Pancreas (tissue), 10 donors: ENCODE measurements around the gene NDUFC1. TPM values are rescaled to one million over a fixed set of nuclear protein-coding genes. Genes with fewer than 3 reads are reported as not detected.

Experiments
- ATAC-seq, 4 donors: fragments of 200-7000 bp; cut with Tn5 transposase; one replicate each; pipeline versions ENCODE4 v1.8.0 to v1.9.1; 2020; ENCODE audit warnings: mild to moderate bottlenecking in 4 of 4, moderate library complexity in 4 of 4
- DNase-seq, 6 donors: peaks; one replicate each; pipeline ENCODE4 v3.0.0-alpha.2; 2020
- FAIRE-seq: peaks from 2 replicates; lab custom pipeline; 2012; peaks lifted over from hg19 to GRCh38; lab: Jason Lieb, UNC
- H3K27ac ChIP-seq, 4 donors: fragments of 200-600 bp; sonication (generic); 1 replicate in 3 of 4; 2 replicates in 1 of 4; pipeline versions ENCODE4 v1.5.0 to v1.8.0; 2020
- H3K27me3 ChIP-seq, 4 donors: fragments of 200-600 bp; one replicate each; pipeline ENCODE4 v1.8.0; 2021
- H3K36me3 ChIP-seq, 3 donors: fragments of 200-600 bp; sonication (generic) in 1 of 3; one replicate each; pipeline versions ENCODE4 v1.5.0 to v1.8.0; 2020 to 2021
- H3K4me1 ChIP-seq, 3 donors: fragments of 200-600 bp; one replicate each; pipeline ENCODE4 v1.8.0; 2021
- H3K4me3 ChIP-seq, 4 donors: fragments of 200-600 bp; sonication (generic) in 2 of 4; one replicate each; pipeline versions ENCODE4 v1.5.0 to v1.8.0; 2020 to 2021
- H3K9me3 ChIP-seq, 4 donors: fragments of 200-600 bp; one replicate each; pipeline ENCODE4 v1.8.0; 2021
- CTCF ChIP-seq, 4 donors: fragments of 200-600 bp; sonication (generic) in 3 of 4; IDR thresholded peaks; one replicate each; pipeline versions ENCODE4 v1.5.0 to v1.8.0; 2021; ENCODE audit warnings: antibody characterized with exemption in 4 of 4
- WGBS, 2 donors: extraction: QIAGEN DNeasy Blood & Tissue Kit; methylation state at CpG; one replicate each; pipeline ENCODE4 v1.1.7; 2013; 5-methylcytosine and 5-hydroxymethylcytosine counted together
- intact Hi-C, 3 donors: fragments of 100-400 bp; cut with DNase I; formaldehyde crosslinking; loops; one replicate each; pipeline versions ENCODE4 v1.11.1 to v1.14.2; 2022
- polyA plus RNA-seq, 2 donors: library from polyadenylated mRNA; stranded (reverse); fragments of 200-250 nt; gene quantifications; one replicate each; pipeline ENCODE4 v1.2.3, GENCODE V29; 2013
- total RNA-seq, 6 donors: library from RNA; stranded (reverse); fragmentation: NEBNext Ultra II Directional in 4 of 6; extraction: Animal tissue kit (Norgen Biotek cat#: 25700) in 4 of 6; gene quantifications; one replicate each; pipeline versions ENCODE4 v1.2.1 to v1.2.4, GENCODE V29; 2021 to 2023
- donor health status: healthy with polysubstance abuse.
- donor health status: DM: no; HTN: no; CAD: no; lungs with moderate emphysema.
- donor health status: DM: no; HTN: no; CAD: no.
- donor health status: control.
- donor health status: control.
- donor health status: Bipolar disorder and iron deficiency.
- donor health status: DM: yes; HTN: yes; CAD: no.
- donor health status: DM: no; HTN: no; CAD: no.
- donor health status: DM: no; HTN: no; CAD: no.
- donor health status: DM: yes; HTN: yes; CAD: no.

Gene NDUFC1
- total and polyA plus RNA-seq, 8 donors, result 19.8 to 80.6 (median 25.0) TPM

GRCh38 chr4:139253713-139254112 is 48.6 kb downstream of the NDUFC1 start:
- no peak overlapping the region for H3K4me3 ChIP-seq
- no peak for DNase-seq
- no peaks in the 10 kb centered on the region for H3K27me3 ChIP-seq
- H3K9me3 ChIP-seq, result no peaks in the 10 kb centered on the region
- no peak for ATAC-seq
- no peak overlapping the region for H3K27ac ChIP-seq
- intact Hi-C loops, result no loop called here
- TF ChIP-seq CTCF (IDR thresholded peaks at IDR 0.05), result no peak
- FAIRE-seq, result no peak
- WGBS, 2 donors, result 84 to 88% methylated on average over 3 of the region's 3 CpGs
- no peaks in the 10 kb centered on the region for H3K36me3 ChIP-seq
- no peaks in the 10 kb centered on the region for H3K4me1 ChIP-seq

- no peaks in the 10 kb centered on the region for H3K4me1 ChIP-seq
- no peaks in the 10 kb centered on the region for H3K9me3 ChIP-seq
- DNase-seq, result no peak
- no peak for FAIRE-seq
- intact Hi-C loops, result no loop called here
- no peak for ATAC-seq
- no peaks in the 10 kb centered on the region for H3K36me3 ChIP-seq
- H3K27me3 ChIP-seq, result no peaks in the 10 kb centered on the region
- TF ChIP-seq CTCF (IDR thresholded peaks at IDR 0.05), result no peak
- H3K4me3 ChIP-seq, result no peak overlapping the region
- no peak overlapping the region for H3K27ac ChIP-seq
Measured at GRCh38 chr4:139253046-139253445, 49.2 kb downstream of the NDUFC1 start.

- no peak for TF ChIP-seq CTCF (IDR thresholded peaks at IDR 0.05)
- Histone ChIP-seq H3K4me3 (no peak overlapping the region), H3K36me3 (no peaks in the 10 kb centered on the region), H3K4me1 (peaks cover 0 to 4% (median 0%) of the 10 kb centered on the region in 3 donors), H3K27me3 (no peaks in the 10 kb centered on the region), H3K9me3 (no peaks in the 10 kb centered on the region), H3K27ac (no peak overlapping the region)
- no peak for FAIRE-seq
- ATAC-seq, result no peak
- 45 to 52% methylated on average over 4 of the region's 4 CpGs for WGBS, 2 donors
- intact Hi-C loops, result no loop called here
- no peak for DNase-seq
Measured at GRCh38 chr4:139247700-139248238, 54.5 kb downstream of the NDUFC1 start.

- FAIRE-seq, result no peak
- no peak for TF ChIP-seq CTCF (IDR thresholded peaks at IDR 0.05)
- Histone ChIP-seq H3K4me1 (peaks cover 0 to 4% (median 0%) of the 10 kb centered on the region in 3 donors), H3K36me3 (no peaks in the 10 kb centered on the region), H3K27ac (no peak overlapping the region), H3K9me3 (no peaks in the 10 kb centered on the region), H3K4me3 (no peak overlapping the region), H3K27me3 (no peaks in the 10 kb centered on the region)
- ATAC-seq, result no peak
- intact Hi-C loops, result no loop called here
- no peak for DNase-seq
Measured at GRCh38 chr4:139247241-139247640, 55.0 kb downstream of the NDUFC1 start.

GRCh38 chr4:139246166-139246565 is 56.1 kb downstream of the NDUFC1 start:
- no peak for DNase-seq
- no peaks in the 10 kb centered on the region for H3K9me3 ChIP-seq
- no peak for FAIRE-seq
- H3K27ac ChIP-seq, result no peak overlapping the region
- H3K4me3 ChIP-seq, result no peak overlapping the region
- 74 to 88% methylated on average over 3 of the region's 3 CpGs for WGBS, 2 donors
- H3K36me3 ChIP-seq, result no peaks in the 10 kb centered on the region
- ATAC-seq, result no peak
- intact Hi-C loops, result no loop called here
- no peaks in the 10 kb centered on the region for H3K27me3 ChIP-seq
- peaks cover 0 to 4% (median 0%) of the 10 kb centered on the region in 3 donors for H3K4me1 ChIP-seq
- TF ChIP-seq CTCF (IDR thresholded peaks at IDR 0.05), result no peak
